PC-9 (cell line): ENCODE data around the gene DHX36. TPM values are rescaled to one million over a fixed set of nuclear protein-coding genes. Genes with fewer than 3 reads are reported as not detected.
A peak's percentile ranks its signal among the peaks of the same experiment; 100 is the strongest.

Experiments
- BruUV-seq: library from RNA; stranded (reverse); fragments of 400-500 nt; replicated peaks from 2 replicates; lab custom pipeline; 2021; lab: Mats Ljungman, UMichigan
- CTCF ChIA-PET: fragments of 300-600 bp; sonication (Branson Sonifier 250); formaldehyde crosslinking; loops from one replicate; lab custom pipeline; 2022; ENCODE audit warnings: antibody characterized with exemption; lab: Charles Lee
- POLR2A ChIA-PET: fragments of 300-600 bp; sonication (Branson Sonifier 250); formaldehyde crosslinking; loops from one replicate; lab custom pipeline; 2022; ENCODE audit warnings: antibody characterized with exemption; ENCODE audit not compliant: unreplicated experiment; lab: Charles Lee
- DNase-seq, 2 experiments: peaks; one replicate each; pipeline versions ENCODE4 v3.0.0 to v3.0.0-alpha.2; 2015 to 2022; ENCODE audit warnings: mixed read lengths in 1 of 2
- H2AFZ ChIP-seq: fragments of 200-600 bp; sonication (generic); 2 replicates; pipeline ENCODE4 v1.8.1; 2017; ENCODE audit warnings: antibody characterized with exemption
- H3F3A ChIP-seq: fragments of 200-600 bp; sonication (generic); 2 replicates; pipeline ENCODE4 v1.8.1; 2017; ENCODE audit warnings: antibody characterized with exemption, mild to moderate bottlenecking, low read depth; ENCODE audit not compliant: insufficient read depth
- H3K27ac ChIP-seq: fragments of 200-600 bp; sonication (generic); 2 replicates; pipeline ENCODE4 v1.6.1; 2016; ENCODE audit warnings: mixed run types
- H3K27me3 ChIP-seq: fragments of 200-600 bp; sonication (generic); 2 replicates; pipeline ENCODE4 v1.6.1; 2016; ENCODE audit warnings: low read depth, mixed run types; ENCODE audit not compliant: insufficient read depth
- H3K36me3 ChIP-seq: fragments of 200-600 bp; sonication (generic); 2 replicates; pipeline ENCODE4 v1.6.1; 2016; ENCODE audit warnings: low read depth, mixed run types
- H3K4me1 ChIP-seq: fragments of 200-600 bp; sonication (generic); replicated peaks from 2 replicates; pipeline ENCODE4 v1.6.1; 2016; ENCODE audit warnings: mixed run types; ENCODE audit not compliant: insufficient read depth
- H3K4me2 ChIP-seq: fragments of 200-600 bp; sonication (generic); 2 replicates; pipeline ENCODE4 v1.6.1; 2017; ENCODE audit warnings: mixed run types
- H3K4me3 ChIP-seq: fragments of 200-600 bp; sonication (generic); 2 replicates; pipeline ENCODE4 v1.6.1; 2016; ENCODE audit warnings: mixed run types
- H3K79me2 ChIP-seq: fragments of 200-600 bp; sonication (generic); 2 replicates; pipeline ENCODE4 v1.6.1; 2017; ENCODE audit warnings: low read depth, mixed run types
- H3K9me2 ChIP-seq: fragments of 200-600 bp; sonication (generic); 2 replicates; pipeline ENCODE4 v1.8.1; 2017; ENCODE audit warnings: mild to moderate bottlenecking; ENCODE audit not compliant: insufficient read depth
- H3K9me3 ChIP-seq: fragments of 200-600 bp; sonication (generic); 2 replicates; pipeline ENCODE4 v1.8.1; 2016; ENCODE audit warnings: low read depth; ENCODE audit not compliant: insufficient read depth
- H4K20me1 ChIP-seq: fragments of 200-600 bp; sonication (generic); 2 replicates; pipeline ENCODE4 v1.8.1; 2017; ENCODE audit not compliant: insufficient read depth
- CTCF ChIP-seq: fragments of 200-600 bp; sonication (generic); conservative IDR thresholded peaks from 2 replicates; pipeline ENCODE4 v1.6.1; 2017; ENCODE audit warnings: mixed run types, antibody characterized with exemption, mild to moderate bottlenecking, moderate library complexity
- EZH2 ChIP-seq: fragments of 200-600 bp; sonication (generic); IDR thresholded peaks from 2 replicates; pipeline ENCODE4 v1.8.0; 2017; ENCODE audit warnings: antibody characterized with exemption, low read depth
- intact Hi-C: fragments of 100-400 bp; cut with micrococcal nuclease; formaldehyde crosslinking; loops from one replicate; pipeline ENCODE4 v1.10.0; 2022; ENCODE audit not compliant: unreplicated experiment
- total RNA-seq: library from RNA; stranded (reverse); gene quantifications from 2 replicates; pipeline ENCODE4 v1.2.3, GENCODE V29; 2021

DHX36 gene
- total RNA-seq, 1 experiment from 2014 or later = 64.2 TPM

- Histone ChIP-seq H3K36me3 (no peaks in the 10 kb centered on the region), H3K27ac (no peak overlapping the region), H2AFZ (no peak overlapping the region), H3K79me2 (no peaks in the 10 kb centered on the region), H3K27me3 (no peaks in the 10 kb centered on the region), H3K4me1 (no peaks in the 10 kb centered on the region), H3K9me3 (no peaks in the 10 kb centered on the region), H3K9me2 (no peaks in the 10 kb centered on the region), H3K4me2 (no peak overlapping the region), H3F3A (no peaks in the 10 kb centered on the region), H4K20me1 (no peaks in the 10 kb centered on the region), H3K4me3 (no peak overlapping the region)
- ChIA-PET POLR2A (no interaction called here), CTCF (no interaction called here)
- intact Hi-C loops = no loop called here
- DNase-seq = no peak
- no peak for TF ChIP-seq CTCF
- no peak for TF ChIP-seq EZH2
- BruUV-seq = no TSS peak
Measured at GRCh38 chr3:154244644-154245043, 79.6 kb downstream of the DHX36 start.

- no peak overlapping the region for H3K4me2 ChIP-seq
- H3K36me3 ChIP-seq = no peaks in the 10 kb centered on the region
- no peaks in the 10 kb centered on the region for H3K79me2 ChIP-seq
- no peak overlapping the region for H2AFZ ChIP-seq
- BruUV-seq = no TSS peak
- no peaks in the 10 kb centered on the region for H3K9me3 ChIP-seq
- no peaks in the 10 kb centered on the region for H4K20me1 ChIP-seq
- H3K4me3 ChIP-seq = no peak overlapping the region
- no peaks in the 10 kb centered on the region for H3K4me1 ChIP-seq
- ChIA-PET POLR2A (no interaction called here), CTCF (no interaction called here)
- no peaks in the 10 kb centered on the region for H3K27me3 ChIP-seq
- no peak overlapping the region for H3K27ac ChIP-seq
- TF ChIP-seq CTCF (no peak), EZH2 (no peak)
- DNase-seq = peak in 1 of 2 experiments; percentile 45
- no peaks in the 10 kb centered on the region for H3K9me2 ChIP-seq
- intact Hi-C loops = no loop called here
- no peaks in the 10 kb centered on the region for H3F3A ChIP-seq
Measured at GRCh38 chr3:154243353-154243752, 80.9 kb downstream of the DHX36 start.

GRCh38 chr3:154242766-154243165 lies 81.5 kb downstream of the DHX36 start:
- Histone ChIP-seq H3K27ac (no peak overlapping the region), H3K4me2 (no peak overlapping the region), H2AFZ (no peak overlapping the region), H3K4me1 (no peaks in the 10 kb centered on the region), H3K9me2 (no peaks in the 10 kb centered on the region), H3K36me3 (no peaks in the 10 kb centered on the region), H3K79me2 (no peaks in the 10 kb centered on the region), H4K20me1 (no peaks in the 10 kb centered on the region), H3F3A (no peaks in the 10 kb centered on the region), H3K9me3 (no peaks in the 10 kb centered on the region), H3K27me3 (no peaks in the 10 kb centered on the region), H3K4me3 (no peak overlapping the region)
- intact Hi-C loops = no loop called here
- POLR2A ChIA-PET = no interaction called here
- BruUV-seq = no TSS peak
- CTCF ChIA-PET = interaction anchor here (0.6 kb wide), 1 partner anchor 32 kb away, joined by 13 read pairs; no protein-coding TSS in a partner anchor
- TF ChIP-seq EZH2 = no peak
- TF ChIP-seq CTCF = no peak
- no peak for DNase-seq
